GM23338 (cell line): Measurements from ENCODE around the gene RASEF. TPM values are rescaled to one million over a fixed set of nuclear protein-coding genes. Genes with fewer than 3 reads are reported as not detected.

Experiments used
- ATAC-seq: fragments of 200-7000 bp; cut with Tn5 transposase; 3 replicates; pipeline ENCODE4 v1.9.1; 2020
- DNase-seq: peaks from one replicate; pipeline ENCODE4 v3.0.0-alpha.2; 2015; ENCODE audit warnings: low spot score
- H2AFZ ChIP-seq: fragments of 200-600 bp; sonication (generic); 2 replicates; pipeline ENCODE4 v1.8.0; 2016; ENCODE audit warnings: antibody characterized with exemption, mild to moderate bottlenecking, moderate library complexity
- H3F3A ChIP-seq: fragments of 200-600 bp; sonication (generic); replicated peaks from 2 replicates; pipeline ENCODE4 v1.8.0; 2017; ENCODE audit warnings: antibody characterized with exemption, mixed run types, low read depth
- H3K27ac ChIP-seq: fragments of 200-600 bp; sonication (generic); 2 replicates; pipeline ENCODE4 v1.6.1; 2016; ENCODE audit warnings: low read depth
- H3K27me3 ChIP-seq: fragments of 200-600 bp; sonication (generic); 2 replicates; pipeline ENCODE4 v1.8.0; 2016; ENCODE audit warnings: mild to moderate bottlenecking, mixed run types, moderate library complexity; ENCODE audit not compliant: insufficient read depth
- H3K36me3 ChIP-seq: fragments of 200-600 bp; sonication (generic); 2 replicates; pipeline ENCODE4 v1.8.0; 2016; ENCODE audit warnings: mild to moderate bottlenecking; ENCODE audit not compliant: insufficient read depth
- H3K4me1 ChIP-seq: fragments of 200-600 bp; sonication (generic); 2 replicates; pipeline ENCODE4 v1.8.0; 2016; ENCODE audit warnings: mild to moderate bottlenecking, moderate library complexity; ENCODE audit not compliant: insufficient read depth
- H3K4me2 ChIP-seq: fragments of 200-600 bp; sonication (generic); 2 replicates; pipeline ENCODE4 v1.7.1; 2017; ENCODE audit warnings: mixed run types
- H3K4me3 ChIP-seq: fragments of 200-600 bp; sonication (generic); 2 replicates; pipeline ENCODE4 v1.6.1; 2016; ENCODE audit warnings: mixed run types
- H3K79me2 ChIP-seq: fragments of 200-600 bp; sonication (generic); replicated peaks from 2 replicates; pipeline ENCODE4 v1.8.0; 2017; ENCODE audit warnings: mild to moderate bottlenecking; ENCODE audit not compliant: insufficient read depth
- H3K9me2 ChIP-seq: fragments of 200-600 bp; sonication (generic); 2 replicates; pipeline ENCODE4 v1.8.0; 2017; ENCODE audit not compliant: insufficient read depth
- H4K20me1 ChIP-seq: fragments of 200-600 bp; sonication (generic); replicated peaks from 2 replicates; pipeline ENCODE4 v1.8.0; 2017; ENCODE audit warnings: mild to moderate bottlenecking; ENCODE audit not compliant: insufficient read depth
- H3K27ac Mint-ChIP-seq: 2 replicates; pipeline ENCODE4 v1.8.0; 2020; ENCODE audit warnings: inconsistent platforms, mild to moderate bottlenecking, moderate library complexity, mixed read lengths
- H3K27me3 Mint-ChIP-seq: 3 replicates; pipeline ENCODE4 v1.8.0; 2022; ENCODE audit warnings: low read depth, mild to moderate bottlenecking, moderate library complexity, mixed read lengths, inconsistent platforms; ENCODE audit not compliant: insufficient read depth, poor library complexity
- H3K36me3 Mint-ChIP-seq: 3 replicates; pipeline ENCODE4 v1.8.0; 2021; ENCODE audit warnings: low read depth, mild to moderate bottlenecking, inconsistent platforms, moderate library complexity, mixed read lengths
- H3K4me1 Mint-ChIP-seq: 3 replicates; pipeline ENCODE4 v1.8.0; 2020; ENCODE audit warnings: mild to moderate bottlenecking, inconsistent platforms, mixed read lengths
- H3K4me3 Mint-ChIP-seq: 3 replicates; pipeline ENCODE4 v1.8.0; 2021; ENCODE audit warnings: moderate library complexity, mild to moderate bottlenecking, inconsistent platforms, mixed read lengths
- H3K9me3 Mint-ChIP-seq: 3 replicates; pipeline ENCODE4 v1.8.0; 2020; ENCODE audit warnings: moderate library complexity, mild to moderate bottlenecking, inconsistent platforms, mixed read lengths
- CREB1 ChIP-seq: fragments of 250-450 bp; sonication (Bioruptor Pico); IDR thresholded peaks from 2 replicates; pipeline ENCODE4 v1.5.0; 2020; ENCODE audit warnings: low read depth, mild to moderate bottlenecking, moderate library complexity
- CTCF ChIP-seq, 2 experiments: fragments of 200-600 bp in 1 of 2; sonication (generic) in 1 of 2; conservative IDR thresholded peaks; 2 replicates each; pipeline versions ENCODE4 v1.5.1 to v1.6.1; 2016 to 2017; ENCODE audit warnings: antibody characterized with exemption in 2 of 2, low read depth in 2 of 2, mild to moderate bottlenecking in 2 of 2, moderate library complexity in 1 of 2
- ETS1 ChIP-seq: IDR thresholded peaks from 2 replicates; pipeline ENCODE4 v1.6.1; 2016; ENCODE audit warnings: antibody characterized with exemption
- EZH2 ChIP-seq: fragments of 200-600 bp; sonication (generic); IDR thresholded peaks from one replicate; pipeline ENCODE4 v1.8.0; 2017; ENCODE audit warnings: antibody characterized with exemption, mild to moderate bottlenecking, low read depth; ENCODE audit not compliant: unreplicated experiment
- EZH2phosphoT487 ChIP-seq: fragments of 200-600 bp; sonication (generic); IDR thresholded peaks from one replicate; pipeline ENCODE4 v1.8.1; 2018; ENCODE audit warnings: antibody characterized with exemption; ENCODE audit not compliant: unreplicated experiment
- POLR2AphosphoS5 ChIP-seq: IDR thresholded peaks from 2 replicates; pipeline ENCODE4 v1.6.1; 2016; ENCODE audit warnings: antibody characterized with exemption, low read depth
- STAT1 ChIP-seq: IDR thresholded peaks from one replicate; pipeline ENCODE4 v1.6.1; 2016; ENCODE audit warnings: antibody characterized with exemption; ENCODE audit not compliant: unreplicated experiment
- ZNF331 ChIP-seq: fragments of 250-450 bp; sonication (Bioruptor Pico); IDR thresholded peaks from 2 replicates; pipeline ENCODE4 v1.5.0; 2020; ENCODE audit warnings: low read depth, mild to moderate bottlenecking, moderate library complexity
- polyA plus RNA-seq: library from polyadenylated mRNA; unstranded; fragments of >200 nt; fragmentation: Nextera tagmentation; extraction: Ambion mirVana; gene quantifications from 2 replicates; pipeline ENCODE4 v1.2.1, GENCODE V29; 2016
- total RNA-seq: library from RNA; depleted of rRNA; stranded (reverse); fragments of >200 nt; shearing (Covaris generic); gene quantifications from 2 replicates; pipeline ENCODE4 v1.2.3, GENCODE V29; 2014
- TF ChIP-seq, protein P1 (sequence below): IDR thresholded peaks from one replicate; pipeline ENCODE4 v1.6.1; 2018; ENCODE audit warnings: antibody characterized with exemption; ENCODE audit not compliant: unreplicated experiment
- TF ChIP-seq, protein P2 (sequence below): fragments of 250-450 bp; sonication (Bioruptor Pico); IDR thresholded peaks from 2 replicates; pipeline ENCODE4 v1.5.0; 2020; ENCODE audit warnings: mild to moderate bottlenecking, moderate library complexity

Gene RASEF
- total and polyA plus RNA-seq, 2 experiments from 2014 or later: 3.6 to 10.4 TPM

GRCh38 chr9:83002329-83002728 lies 60.6 kb downstream of the RASEF start:
- H3K4me2 ChIP-seq: no peak overlapping the region
- H2AFZ ChIP-seq: no peak overlapping the region
- H3K9me2 ChIP-seq: no peaks in the 10 kb centered on the region
- Mint-ChIP-seq H3K27me3 (peaks cover 3% of the 10 kb centered on the region), H3K4me1 (peaks cover 13% of the 10 kb centered on the region), H3K36me3 (no peaks in the 10 kb centered on the region), H3K4me3 (no peak overlapping the region), H3K27ac (no peak overlapping the region), H3K9me3 (no peaks in the 10 kb centered on the region)
- ATAC-seq (no peak), DNase-seq (no peak)
- no peak overlapping the region for H3K4me3 ChIP-seq
- H3K4me1 ChIP-seq: peaks cover 18% of the 10 kb centered on the region
- TF ChIP-seq POLR2AphosphoS5: no peak
- H3K27me3 ChIP-seq: no peaks in the 10 kb centered on the region
- H4K20me1 ChIP-seq: 0 out of 2 replicates have a peak, but pooled peaks cover 3% of the 10 kb centered on the region
- H3K79me2 ChIP-seq: no peaks in the 10 kb centered on the region
- no peaks in the 10 kb centered on the region for H3F3A ChIP-seq
- no peaks in the 10 kb centered on the region for H3K36me3 ChIP-seq
- H3K27ac ChIP-seq: no peak overlapping the region

DNA sequence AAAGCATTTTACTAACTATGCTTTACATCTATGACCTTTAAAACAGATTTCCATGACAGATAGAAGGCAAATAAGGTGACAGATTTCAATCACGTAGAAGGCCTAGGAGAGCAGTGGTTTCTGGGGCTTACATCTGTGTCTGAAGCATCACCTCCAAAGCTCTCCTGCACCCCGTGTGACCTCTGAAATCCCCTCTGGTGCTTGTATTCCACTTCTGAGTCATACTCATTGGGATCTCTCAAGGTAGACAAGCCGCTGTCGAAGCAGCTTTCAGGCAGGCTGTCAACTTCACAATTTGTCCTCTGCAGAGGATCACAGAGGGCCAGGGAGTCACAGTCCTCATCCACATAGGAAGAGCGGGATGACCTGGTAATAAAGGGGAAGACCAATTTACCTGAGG lies 62.2 kb downstream of the RASEF start:
- Histone ChIP-seq H3K9me2 (no peaks in the 10 kb centered on the region), H3K27ac (no peak overlapping the region), H3K4me2 (no peak overlapping the region), H2AFZ (no peak overlapping the region), H3K27me3 (no peaks in the 10 kb centered on the region), H4K20me1 (0 out of 2 replicates have a peak, but pooled peaks cover 3% of the 10 kb centered on the region), H3K4me3 (no peak overlapping the region), H3K4me1 (peaks cover 18% of the 10 kb centered on the region), H3K36me3 (no peaks in the 10 kb centered on the region), H3F3A (no peaks in the 10 kb centered on the region), H3K79me2 (no peaks in the 10 kb centered on the region)
- Mint-ChIP-seq H3K4me3 (no peak overlapping the region), H3K9me3 (no peaks in the 10 kb centered on the region), H3K4me1 (peaks cover 13% of the 10 kb centered on the region), H3K36me3 (no peaks in the 10 kb centered on the region), H3K27ac (no peak overlapping the region), H3K27me3 (peaks cover 3% of the 10 kb centered on the region)
- ATAC-seq (no peak), DNase-seq (no peak)
- no peak for TF ChIP-seq CTCF (conservative IDR thresholded peaks at IDR 0.05; ENCODE audit: low read depth in 2 of 2)
- TF ChIP-seq ETS1: no peak
- TF ChIP-seq, protein P1, sequence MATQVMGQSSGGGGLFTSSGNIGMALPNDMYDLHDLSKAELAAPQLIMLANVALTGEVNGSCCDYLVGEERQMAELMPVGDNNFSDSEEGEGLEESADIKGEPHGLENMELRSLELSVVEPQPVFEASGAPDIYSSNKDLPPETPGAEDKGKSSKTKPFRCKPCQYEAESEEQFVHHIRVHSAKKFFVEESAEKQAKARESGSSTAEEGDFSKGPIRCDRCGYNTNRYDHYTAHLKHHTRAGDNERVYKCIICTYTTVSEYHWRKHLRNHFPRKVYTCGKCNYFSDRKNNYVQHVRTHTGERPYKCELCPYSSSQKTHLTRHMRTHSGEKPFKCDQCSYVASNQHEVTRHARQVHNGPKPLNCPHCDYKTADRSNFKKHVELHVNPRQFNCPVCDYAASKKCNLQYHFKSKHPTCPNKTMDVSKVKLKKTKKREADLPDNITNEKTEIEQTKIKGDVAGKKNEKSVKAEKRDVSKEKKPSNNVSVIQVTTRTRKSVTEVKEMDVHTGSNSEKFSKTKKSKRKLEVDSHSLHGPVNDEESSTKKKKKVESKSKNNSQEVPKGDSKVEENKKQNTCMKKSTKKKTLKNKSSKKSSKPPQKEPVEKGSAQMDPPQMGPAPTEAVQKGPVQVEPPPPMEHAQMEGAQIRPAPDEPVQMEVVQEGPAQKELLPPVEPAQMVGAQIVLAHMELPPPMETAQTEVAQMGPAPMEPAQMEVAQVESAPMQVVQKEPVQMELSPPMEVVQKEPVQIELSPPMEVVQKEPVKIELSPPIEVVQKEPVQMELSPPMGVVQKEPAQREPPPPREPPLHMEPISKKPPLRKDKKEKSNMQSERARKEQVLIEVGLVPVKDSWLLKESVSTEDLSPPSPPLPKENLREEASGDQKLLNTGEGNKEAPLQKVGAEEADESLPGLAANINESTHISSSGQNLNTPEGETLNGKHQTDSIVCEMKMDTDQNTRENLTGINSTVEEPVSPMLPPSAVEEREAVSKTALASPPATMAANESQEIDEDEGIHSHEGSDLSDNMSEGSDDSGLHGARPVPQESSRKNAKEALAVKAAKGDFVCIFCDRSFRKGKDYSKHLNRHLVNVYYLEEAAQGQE: no peak
- no peak for TF ChIP-seq STAT1
- TF ChIP-seq, protein P2, sequence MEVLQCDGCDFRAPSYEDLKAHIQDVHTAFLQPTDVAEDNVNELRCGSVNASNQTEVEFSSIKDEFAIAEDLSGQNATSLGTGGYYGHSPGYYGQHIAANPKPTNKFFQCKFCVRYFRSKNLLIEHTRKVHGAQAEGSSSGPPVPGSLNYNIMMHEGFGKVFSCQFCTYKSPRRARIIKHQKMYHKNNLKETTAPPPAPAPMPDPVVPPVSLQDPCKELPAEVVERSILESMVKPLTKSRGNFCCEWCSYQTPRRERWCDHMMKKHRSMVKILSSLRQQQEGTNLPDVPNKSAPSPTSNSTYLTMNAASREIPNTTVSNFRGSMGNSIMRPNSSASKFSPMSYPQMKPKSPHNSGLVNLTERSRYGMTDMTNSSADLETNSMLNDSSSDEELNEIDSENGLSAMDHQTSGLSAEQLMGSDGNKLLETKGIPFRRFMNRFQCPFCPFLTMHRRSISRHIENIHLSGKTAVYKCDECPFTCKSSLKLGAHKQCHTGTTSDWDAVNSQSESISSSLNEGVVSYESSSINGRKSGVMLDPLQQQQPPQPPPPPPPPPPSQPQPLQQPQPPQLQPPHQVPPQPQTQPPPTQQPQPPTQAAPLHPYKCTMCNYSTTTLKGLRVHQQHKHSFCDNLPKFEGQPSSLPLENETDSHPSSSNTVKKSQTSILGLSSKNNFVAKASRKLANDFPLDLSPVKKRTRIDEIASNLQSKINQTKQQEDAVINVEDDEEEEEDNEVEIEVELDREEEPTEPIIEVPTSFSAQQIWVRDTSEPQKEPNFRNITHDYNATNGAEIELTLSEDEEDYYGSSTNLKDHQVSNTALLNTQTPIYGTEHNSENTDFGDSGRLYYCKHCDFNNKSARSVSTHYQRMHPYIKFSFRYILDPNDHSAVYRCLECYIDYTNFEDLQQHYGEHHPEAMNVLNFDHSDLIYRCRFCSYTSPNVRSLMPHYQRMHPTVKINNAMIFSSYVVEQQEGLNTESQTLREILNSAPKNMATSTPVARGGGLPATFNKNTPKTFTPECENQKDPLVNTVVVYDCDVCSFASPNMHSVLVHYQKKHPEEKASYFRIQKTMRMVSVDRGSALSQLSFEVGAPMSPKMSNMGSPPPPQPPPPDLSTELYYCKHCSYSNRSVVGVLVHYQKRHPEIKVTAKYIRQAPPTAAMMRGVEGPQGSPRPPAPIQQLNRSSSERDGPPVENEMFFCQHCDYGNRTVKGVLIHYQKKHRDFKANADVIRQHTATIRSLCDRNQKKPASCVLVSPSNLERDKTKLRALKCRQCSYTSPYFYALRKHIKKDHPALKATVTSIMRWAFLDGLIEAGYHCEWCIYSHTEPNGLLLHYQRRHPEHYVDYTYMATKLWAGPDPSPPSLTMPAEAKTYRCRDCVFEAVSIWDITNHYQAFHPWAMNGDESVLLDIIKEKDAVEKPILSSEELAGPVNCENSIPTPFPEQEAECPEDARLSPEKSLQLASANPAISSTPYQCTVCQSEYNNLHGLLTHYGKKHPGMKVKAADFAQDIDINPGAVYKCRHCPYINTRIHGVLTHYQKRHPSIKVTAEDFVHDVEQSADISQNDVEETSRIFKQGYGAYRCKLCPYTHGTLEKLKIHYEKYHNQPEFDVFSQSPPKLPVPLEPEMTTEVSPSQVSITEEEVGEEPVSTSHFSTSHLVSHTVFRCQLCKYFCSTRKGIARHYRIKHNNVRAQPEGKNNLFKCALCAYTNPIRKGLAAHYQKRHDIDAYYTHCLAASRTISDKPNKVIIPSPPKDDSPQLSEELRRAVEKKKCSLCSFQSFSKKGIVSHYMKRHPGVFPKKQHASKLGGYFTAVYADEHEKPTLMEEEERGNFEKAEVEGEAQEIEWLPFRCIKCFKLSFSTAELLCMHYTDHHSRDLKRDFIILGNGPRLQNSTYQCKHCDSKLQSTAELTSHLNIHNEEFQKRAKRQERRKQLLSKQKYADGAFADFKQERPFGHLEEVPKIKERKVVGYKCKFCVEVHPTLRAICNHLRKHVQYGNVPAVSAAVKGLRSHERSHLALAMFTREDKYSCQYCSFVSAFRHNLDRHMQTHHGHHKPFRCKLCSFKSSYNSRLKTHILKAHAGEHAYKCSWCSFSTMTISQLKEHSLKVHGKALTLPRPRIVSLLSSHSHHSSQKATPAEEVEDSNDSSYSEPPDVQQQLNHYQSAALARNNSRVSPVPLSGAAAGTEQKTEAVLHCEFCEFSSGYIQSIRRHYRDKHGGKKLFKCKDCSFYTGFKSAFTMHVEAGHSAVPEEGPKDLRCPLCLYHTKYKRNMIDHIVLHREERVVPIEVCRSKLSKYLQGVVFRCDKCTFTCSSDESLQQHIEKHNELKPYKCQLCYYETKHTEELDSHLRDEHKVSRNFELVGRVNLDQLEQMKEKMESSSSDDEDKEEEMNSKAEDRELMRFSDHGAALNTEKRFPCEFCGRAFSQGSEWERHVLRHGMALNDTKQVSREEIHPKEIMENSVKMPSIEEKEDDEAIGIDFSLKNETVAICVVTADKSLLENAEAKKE (CRISPR knock-in tag): no peak
- no peak for TF ChIP-seq EZH2
- no peak for TF ChIP-seq ZNF331 (CRISPR knock-in tag)
- TF ChIP-seq POLR2AphosphoS5: no peak
- TF ChIP-seq EZH2phosphoT487: no peak
- TF ChIP-seq CREB1 (CRISPR knock-in tag): no peak
